GM23338 (cell line): Measurements from ENCODE around the gene FAM136A.

Experiments
- CREB1 ChIP-seq: fragments of 250-450 bp; sonication (Bioruptor Pico); IDR thresholded peaks from 2 replicates; pipeline ENCODE4 v1.5.0; 2020; ENCODE audit warnings: low read depth, mild to moderate bottlenecking, moderate library complexity
- CTCF ChIP-seq, 2 experiments: fragments of 200-600 bp in 1 of 2; sonication (generic) in 1 of 2; conservative IDR thresholded peaks; 2 replicates each; pipeline versions ENCODE4 v1.5.1 to v1.6.1; 2016 to 2017; ENCODE audit warnings: antibody characterized with exemption in 2 of 2, low read depth in 2 of 2, mild to moderate bottlenecking in 2 of 2, moderate library complexity in 1 of 2
- EZH2 ChIP-seq: fragments of 200-600 bp; sonication (generic); IDR thresholded peaks from one replicate; pipeline ENCODE4 v1.8.0; 2017; ENCODE audit warnings: antibody characterized with exemption, mild to moderate bottlenecking, low read depth; ENCODE audit not compliant: unreplicated experiment
- EZH2phosphoT487 ChIP-seq: fragments of 200-600 bp; sonication (generic); IDR thresholded peaks from one replicate; pipeline ENCODE4 v1.8.1; 2018; ENCODE audit warnings: antibody characterized with exemption; ENCODE audit not compliant: unreplicated experiment
- JUNB ChIP-seq: IDR thresholded peaks from one replicate; pipeline ENCODE4 v1.6.1; 2016; ENCODE audit warnings: antibody characterized with exemption; ENCODE audit not compliant: unreplicated experiment
- POLR2AphosphoS5 ChIP-seq: IDR thresholded peaks from 2 replicates; pipeline ENCODE4 v1.6.1; 2016; ENCODE audit warnings: antibody characterized with exemption, low read depth
- REST ChIP-seq: IDR thresholded peaks from one replicate; pipeline ENCODE4 v1.6.1; 2018; ENCODE audit warnings: antibody characterized with exemption; ENCODE audit not compliant: unreplicated experiment
- ZNF114 ChIP-seq: fragments of 250-450 bp; sonication (Bioruptor Pico); IDR thresholded peaks from 2 replicates; pipeline ENCODE4 v1.5.0; 2020; ENCODE audit warnings: mild to moderate bottlenecking, moderate library complexity
- ZNF331 ChIP-seq: fragments of 250-450 bp; sonication (Bioruptor Pico); IDR thresholded peaks from 2 replicates; pipeline ENCODE4 v1.5.0; 2020; ENCODE audit warnings: low read depth, mild to moderate bottlenecking, moderate library complexity
- TF ChIP-seq, protein P1 (sequence below): fragments of 250-450 bp; sonication (Bioruptor Pico); IDR thresholded peaks from 2 replicates; pipeline ENCODE4 v1.5.0; 2020; ENCODE audit warnings: mild to moderate bottlenecking, moderate library complexity

- TF ChIP-seq CTCF (conservative IDR thresholded peaks at IDR 0.05; ENCODE audit: low read depth in 2 of 2): no peak
- TF ChIP-seq ZNF114 (CRISPR knock-in tag): no peak
- no peak for TF ChIP-seq POLR2AphosphoS5
- TF ChIP-seq EZH2: no peak
- TF ChIP-seq JUNB: no peak
- no peak for TF ChIP-seq EZH2phosphoT487
- no peak for TF ChIP-seq REST
- TF ChIP-seq, protein P1, sequence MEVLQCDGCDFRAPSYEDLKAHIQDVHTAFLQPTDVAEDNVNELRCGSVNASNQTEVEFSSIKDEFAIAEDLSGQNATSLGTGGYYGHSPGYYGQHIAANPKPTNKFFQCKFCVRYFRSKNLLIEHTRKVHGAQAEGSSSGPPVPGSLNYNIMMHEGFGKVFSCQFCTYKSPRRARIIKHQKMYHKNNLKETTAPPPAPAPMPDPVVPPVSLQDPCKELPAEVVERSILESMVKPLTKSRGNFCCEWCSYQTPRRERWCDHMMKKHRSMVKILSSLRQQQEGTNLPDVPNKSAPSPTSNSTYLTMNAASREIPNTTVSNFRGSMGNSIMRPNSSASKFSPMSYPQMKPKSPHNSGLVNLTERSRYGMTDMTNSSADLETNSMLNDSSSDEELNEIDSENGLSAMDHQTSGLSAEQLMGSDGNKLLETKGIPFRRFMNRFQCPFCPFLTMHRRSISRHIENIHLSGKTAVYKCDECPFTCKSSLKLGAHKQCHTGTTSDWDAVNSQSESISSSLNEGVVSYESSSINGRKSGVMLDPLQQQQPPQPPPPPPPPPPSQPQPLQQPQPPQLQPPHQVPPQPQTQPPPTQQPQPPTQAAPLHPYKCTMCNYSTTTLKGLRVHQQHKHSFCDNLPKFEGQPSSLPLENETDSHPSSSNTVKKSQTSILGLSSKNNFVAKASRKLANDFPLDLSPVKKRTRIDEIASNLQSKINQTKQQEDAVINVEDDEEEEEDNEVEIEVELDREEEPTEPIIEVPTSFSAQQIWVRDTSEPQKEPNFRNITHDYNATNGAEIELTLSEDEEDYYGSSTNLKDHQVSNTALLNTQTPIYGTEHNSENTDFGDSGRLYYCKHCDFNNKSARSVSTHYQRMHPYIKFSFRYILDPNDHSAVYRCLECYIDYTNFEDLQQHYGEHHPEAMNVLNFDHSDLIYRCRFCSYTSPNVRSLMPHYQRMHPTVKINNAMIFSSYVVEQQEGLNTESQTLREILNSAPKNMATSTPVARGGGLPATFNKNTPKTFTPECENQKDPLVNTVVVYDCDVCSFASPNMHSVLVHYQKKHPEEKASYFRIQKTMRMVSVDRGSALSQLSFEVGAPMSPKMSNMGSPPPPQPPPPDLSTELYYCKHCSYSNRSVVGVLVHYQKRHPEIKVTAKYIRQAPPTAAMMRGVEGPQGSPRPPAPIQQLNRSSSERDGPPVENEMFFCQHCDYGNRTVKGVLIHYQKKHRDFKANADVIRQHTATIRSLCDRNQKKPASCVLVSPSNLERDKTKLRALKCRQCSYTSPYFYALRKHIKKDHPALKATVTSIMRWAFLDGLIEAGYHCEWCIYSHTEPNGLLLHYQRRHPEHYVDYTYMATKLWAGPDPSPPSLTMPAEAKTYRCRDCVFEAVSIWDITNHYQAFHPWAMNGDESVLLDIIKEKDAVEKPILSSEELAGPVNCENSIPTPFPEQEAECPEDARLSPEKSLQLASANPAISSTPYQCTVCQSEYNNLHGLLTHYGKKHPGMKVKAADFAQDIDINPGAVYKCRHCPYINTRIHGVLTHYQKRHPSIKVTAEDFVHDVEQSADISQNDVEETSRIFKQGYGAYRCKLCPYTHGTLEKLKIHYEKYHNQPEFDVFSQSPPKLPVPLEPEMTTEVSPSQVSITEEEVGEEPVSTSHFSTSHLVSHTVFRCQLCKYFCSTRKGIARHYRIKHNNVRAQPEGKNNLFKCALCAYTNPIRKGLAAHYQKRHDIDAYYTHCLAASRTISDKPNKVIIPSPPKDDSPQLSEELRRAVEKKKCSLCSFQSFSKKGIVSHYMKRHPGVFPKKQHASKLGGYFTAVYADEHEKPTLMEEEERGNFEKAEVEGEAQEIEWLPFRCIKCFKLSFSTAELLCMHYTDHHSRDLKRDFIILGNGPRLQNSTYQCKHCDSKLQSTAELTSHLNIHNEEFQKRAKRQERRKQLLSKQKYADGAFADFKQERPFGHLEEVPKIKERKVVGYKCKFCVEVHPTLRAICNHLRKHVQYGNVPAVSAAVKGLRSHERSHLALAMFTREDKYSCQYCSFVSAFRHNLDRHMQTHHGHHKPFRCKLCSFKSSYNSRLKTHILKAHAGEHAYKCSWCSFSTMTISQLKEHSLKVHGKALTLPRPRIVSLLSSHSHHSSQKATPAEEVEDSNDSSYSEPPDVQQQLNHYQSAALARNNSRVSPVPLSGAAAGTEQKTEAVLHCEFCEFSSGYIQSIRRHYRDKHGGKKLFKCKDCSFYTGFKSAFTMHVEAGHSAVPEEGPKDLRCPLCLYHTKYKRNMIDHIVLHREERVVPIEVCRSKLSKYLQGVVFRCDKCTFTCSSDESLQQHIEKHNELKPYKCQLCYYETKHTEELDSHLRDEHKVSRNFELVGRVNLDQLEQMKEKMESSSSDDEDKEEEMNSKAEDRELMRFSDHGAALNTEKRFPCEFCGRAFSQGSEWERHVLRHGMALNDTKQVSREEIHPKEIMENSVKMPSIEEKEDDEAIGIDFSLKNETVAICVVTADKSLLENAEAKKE (CRISPR knock-in tag): no peak
- no peak for TF ChIP-seq CREB1 (CRISPR knock-in tag)
- TF ChIP-seq ZNF331: no peak
Observed at GRCh38 chr2:70341477-70341765, 39.6 kb upstream of the FAM136A start.
